Memory B cell (primary cell): ENCODE data around the gene RGS9BP.
A peak's percentile ranks its signal among the peaks of the same experiment; 100 is the strongest.
"Not testable (repeated sequence)": the region's sequence is repeated elsewhere in the genome, so short reads cannot be mapped to it uniquely, and the experiment has no call there.

Experiments
- ATAC-seq: fragments of 150-1000 bp; cut with Tn5 transposase; 2 replicates; pipeline ENCODE4 v1.10.0; 2021; ENCODE audit warnings: low read depth, mild to moderate bottlenecking, moderate library complexity
- DNase-seq, 2 donors: peaks; one replicate each; pipeline ENCODE4 v3.0.0; 2022; ENCODE audit warnings: low spot score in 2 of 2
- H3K27ac Mint-ChIP-seq: one replicate; pipeline ENCODE4 v1.8.0; 2022; ENCODE audit warnings: mild to moderate bottlenecking, moderate library complexity, mixed read lengths
- H3K27me3 Mint-ChIP-seq: one replicate; pipeline ENCODE4 v1.8.0; 2022; ENCODE audit warnings: mixed read lengths
- H3K36me3 Mint-ChIP-seq: one replicate; pipeline ENCODE4 v1.8.0; 2022; ENCODE audit warnings: mild to moderate bottlenecking, mixed read lengths
- H3K4me1 Mint-ChIP-seq: one replicate; pipeline ENCODE4 v1.8.0; 2022; ENCODE audit warnings: mixed read lengths
- H3K4me3 Mint-ChIP-seq: one replicate; pipeline ENCODE4 v1.8.0; 2022; ENCODE audit warnings: mild to moderate bottlenecking, moderate library complexity, mixed read lengths
- H3K9me3 Mint-ChIP-seq: one replicate; pipeline ENCODE4 v1.8.0; 2022; ENCODE audit warnings: mixed read lengths

Gene RGS9BP

DNA sequence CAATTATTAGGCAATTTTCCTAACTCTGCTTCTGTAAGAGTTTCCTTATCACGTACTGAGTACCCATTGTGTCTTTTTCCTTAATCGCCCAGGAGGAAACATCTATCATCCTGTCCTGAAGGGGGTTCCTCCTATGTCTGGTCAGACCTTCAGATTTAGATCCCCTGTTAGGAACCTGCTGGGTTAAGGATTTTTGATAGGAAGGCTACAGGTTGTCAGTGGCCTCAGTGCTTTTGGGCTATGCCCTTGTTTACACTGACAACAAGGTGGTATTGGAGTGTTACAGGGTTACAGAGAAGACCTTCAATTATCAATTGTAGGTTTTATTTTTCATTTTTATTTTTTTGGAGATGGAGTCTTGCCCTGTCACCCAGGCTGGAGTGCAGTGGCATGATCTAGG, 19.2 kb downstream of the RGS9BP start:
- ATAC-seq, H3K4me3 Mint-ChIP-seq, H3K27ac Mint-ChIP-seq, H3K27me3 Mint-ChIP-seq, DNase-seq, H3K9me3 Mint-ChIP-seq: not testable (repeated sequence)
- Mint-ChIP-seq H3K36me3 (peaks cover 18% of the 10 kb centered on the region), H3K4me1 (peaks cover 41% of the 10 kb centered on the region)

- not testable (repeated sequence) for ATAC-seq, H3K9me3 Mint-ChIP-seq, DNase-seq, H3K27me3 Mint-ChIP-seq
- H3K27ac Mint-ChIP-seq, result peak overlapping the region; percentile 48
- H3K4me3 Mint-ChIP-seq, result peak overlapping the region; percentile 30
- H3K4me1 Mint-ChIP-seq, result peaks cover 41% of the 10 kb centered on the region
- peaks cover 18% of the 10 kb centered on the region for H3K36me3 Mint-ChIP-seq
These were observed 19.9 kb downstream of the RGS9BP start for GRCh38 chr19:32695506-32695905.

GRCh38 chr19:32696771-32697170, 21.1 kb downstream of the RGS9BP start:
- not testable (repeated sequence) for H3K27me3 Mint-ChIP-seq, H3K27ac Mint-ChIP-seq, H3K4me3 Mint-ChIP-seq, ATAC-seq, H3K9me3 Mint-ChIP-seq, DNase-seq
- H3K4me1 Mint-ChIP-seq, result peaks cover 37% of the 10 kb centered on the region
- H3K36me3 Mint-ChIP-seq, result peaks cover 21% of the 10 kb centered on the region

DNA sequence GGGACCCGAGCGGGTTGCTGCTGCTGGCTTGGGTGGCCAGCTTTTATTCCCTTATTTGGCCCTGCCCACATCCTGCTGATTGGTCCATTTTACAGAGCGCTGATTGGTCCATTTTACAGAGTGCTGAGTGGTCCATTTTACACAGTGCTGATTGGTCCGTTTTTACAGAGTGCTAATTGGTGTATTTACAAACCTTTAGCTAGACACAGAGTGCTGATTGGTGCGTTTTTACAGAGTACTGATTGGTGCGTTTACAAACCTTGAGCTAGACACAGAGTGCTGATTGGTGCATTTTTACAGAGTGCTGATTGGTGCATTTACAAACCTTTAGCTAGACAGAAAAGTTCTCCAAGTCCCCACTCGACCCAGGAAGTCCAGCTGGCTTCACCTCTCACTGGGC, 24.5 kb downstream of the RGS9BP start:
- Mint-ChIP-seq H3K4me1 (peaks cover 17% of the 10 kb centered on the region), H3K36me3 (peaks cover 33% of the 10 kb centered on the region)
- not testable (repeated sequence) for DNase-seq, H3K27ac Mint-ChIP-seq, H3K27me3 Mint-ChIP-seq, H3K9me3 Mint-ChIP-seq, ATAC-seq, H3K4me3 Mint-ChIP-seq

GRCh38 chr19:32702010-32702409, 26.4 kb downstream of the RGS9BP start:
- peaks cover 33% of the 10 kb centered on the region for H3K36me3 Mint-ChIP-seq
- H3K4me1 Mint-ChIP-seq, result peaks cover 6% of the 10 kb centered on the region
- no peak for ATAC-seq

GRCh38 chr19:32704006-32704405, 28.4 kb downstream of the RGS9BP start:
- H3K4me1 Mint-ChIP-seq, result not testable (repeated sequence)

More at GRCh38 chr19:32702010-32702409, 26.4 kb downstream of the RGS9BP start:
- no peaks in the 10 kb centered on the region for H3K27me3 Mint-ChIP-seq
- DNase-seq, result no peak
- peaks cover 8% of the 10 kb centered on the region for H3K9me3 Mint-ChIP-seq
- no peak overlapping the region for H3K4me3 Mint-ChIP-seq
- no peak overlapping the region for H3K27ac Mint-ChIP-seq

GRCh38 chr19:32708457-32708856, 32.8 kb downstream of the RGS9BP start:
- H3K9me3 Mint-ChIP-seq, result peaks cover 4% of the 10 kb centered on the region
- DNase-seq (no peak), ATAC-seq (no peak)
- H3K27ac Mint-ChIP-seq, result no peak overlapping the region
- peaks cover 2% of the 10 kb centered on the region for H3K4me1 Mint-ChIP-seq
- no peak overlapping the region for H3K4me3 Mint-ChIP-seq
- peaks cover 20% of the 10 kb centered on the region for H3K36me3 Mint-ChIP-seq
- H3K27me3 Mint-ChIP-seq, result no peaks in the 10 kb centered on the region

More at GRCh38 chr19:32704006-32704405, 28.4 kb downstream of the RGS9BP start:
- ATAC-seq, H3K9me3 Mint-ChIP-seq, H3K27ac Mint-ChIP-seq, H3K27me3 Mint-ChIP-seq, DNase-seq, H3K4me3 Mint-ChIP-seq: not testable (repeated sequence)
- H3K36me3 Mint-ChIP-seq, result peaks cover 21% of the 10 kb centered on the region

DNA sequence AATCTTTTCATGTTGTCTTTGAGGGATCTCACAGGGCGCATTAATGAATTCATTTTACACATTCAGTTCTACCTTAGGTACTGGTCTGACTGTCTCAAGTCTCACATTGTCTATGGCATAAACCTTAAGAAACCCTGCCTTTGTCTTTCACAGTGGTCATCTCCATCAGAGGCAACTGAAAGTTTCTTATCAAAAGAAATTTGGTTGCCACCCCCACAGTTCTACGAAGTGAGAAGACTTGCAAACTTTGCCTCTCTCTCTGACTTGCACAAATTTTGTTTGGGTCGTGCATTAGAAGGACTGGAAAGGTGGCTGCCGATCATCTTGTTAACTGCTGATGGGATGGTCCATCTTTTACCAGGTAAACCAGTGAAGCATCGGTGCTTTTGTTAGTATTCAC, 33.4 kb downstream of the RGS9BP start:
- Mint-ChIP-seq H3K36me3 (peaks cover 16% of the 10 kb centered on the region), H3K9me3 (peaks cover 2% of the 10 kb centered on the region), H3K27ac (no peak overlapping the region), H3K4me1 (peaks cover 2% of the 10 kb centered on the region), H3K4me3 (no peak overlapping the region), H3K27me3 (no peaks in the 10 kb centered on the region)
- no peak for ATAC-seq
- DNase-seq, result no peak

GRCh38 chr19:32711747-32712146, 36.1 kb downstream of the RGS9BP start:
- DNase-seq (no peak), ATAC-seq (no peak)
- no peaks in the 10 kb centered on the region for H3K27me3 Mint-ChIP-seq
- H3K27ac Mint-ChIP-seq, result no peak overlapping the region
- H3K36me3 Mint-ChIP-seq, result peaks cover 20% of the 10 kb centered on the region
- peaks cover 2% of the 10 kb centered on the region for H3K4me1 Mint-ChIP-seq
- H3K9me3 Mint-ChIP-seq, result no peaks in the 10 kb centered on the region
- H3K4me3 Mint-ChIP-seq, result no peak overlapping the region

DNA sequence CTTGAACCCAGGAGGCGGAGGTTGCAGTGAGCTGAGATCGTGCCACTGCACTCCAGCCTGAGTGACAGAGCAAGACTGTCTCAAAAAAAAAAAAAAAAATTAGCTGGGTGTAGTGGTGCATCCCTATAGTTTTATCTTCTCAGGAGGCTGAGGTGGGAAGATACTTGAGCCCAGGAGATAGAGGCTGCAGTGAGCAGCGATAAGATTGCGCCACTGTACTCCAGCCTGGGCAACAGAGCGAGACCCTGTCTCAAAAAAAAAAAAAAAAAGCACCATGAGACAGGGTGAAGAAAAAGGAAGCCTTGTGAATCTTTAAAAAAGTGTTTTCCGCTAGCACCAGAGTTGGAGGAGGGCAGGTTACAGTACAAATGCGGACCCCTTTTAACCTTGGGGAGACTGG, 40.6 kb downstream of the RGS9BP start:
- not testable (repeated sequence) for H3K9me3 Mint-ChIP-seq, DNase-seq, H3K27me3 Mint-ChIP-seq, H3K27ac Mint-ChIP-seq, H3K4me1 Mint-ChIP-seq, ATAC-seq, H3K4me3 Mint-ChIP-seq
- peaks cover 19% of the 10 kb centered on the region for H3K36me3 Mint-ChIP-seq

DNA sequence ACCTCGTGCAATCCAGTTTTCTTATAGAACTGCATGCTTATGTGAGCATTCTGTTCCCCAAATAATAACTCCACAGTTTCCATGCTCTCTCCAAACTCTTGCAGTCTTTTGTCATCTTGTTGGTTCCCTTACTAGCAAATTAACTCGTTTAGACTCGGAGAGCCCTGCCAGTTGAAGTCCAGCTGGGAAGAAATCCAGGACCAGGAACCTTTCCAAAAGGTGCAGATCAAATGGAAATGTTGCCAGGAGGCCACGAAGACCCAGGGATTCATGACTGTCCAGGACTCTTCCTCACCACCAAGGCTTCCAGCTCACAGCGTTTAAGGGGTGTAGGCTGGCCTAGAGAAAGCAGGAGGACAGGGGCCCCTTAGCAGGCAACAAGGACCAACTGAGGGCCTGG, 41.8 kb downstream of the RGS9BP start:
- Mint-ChIP-seq H3K9me3 (no peaks in the 10 kb centered on the region), H3K4me1 (no peaks in the 10 kb centered on the region), H3K36me3 (peaks cover 18% of the 10 kb centered on the region), H3K27ac (no peak overlapping the region), H3K27me3 (no peaks in the 10 kb centered on the region), H3K4me3 (no peak overlapping the region)
- DNase-seq (no peak), ATAC-seq (no peak)

GRCh38 chr19:32718286-32718685, 42.6 kb downstream of the RGS9BP start:
- Mint-ChIP-seq H3K9me3 (no peaks in the 10 kb centered on the region), H3K36me3 (peaks cover 13% of the 10 kb centered on the region), H3K4me3 (no peak overlapping the region), H3K27me3 (no peaks in the 10 kb centered on the region), H3K4me1 (no peaks in the 10 kb centered on the region), H3K27ac (no peak overlapping the region)
- no peak for ATAC-seq
- no peak for DNase-seq

DNA sequence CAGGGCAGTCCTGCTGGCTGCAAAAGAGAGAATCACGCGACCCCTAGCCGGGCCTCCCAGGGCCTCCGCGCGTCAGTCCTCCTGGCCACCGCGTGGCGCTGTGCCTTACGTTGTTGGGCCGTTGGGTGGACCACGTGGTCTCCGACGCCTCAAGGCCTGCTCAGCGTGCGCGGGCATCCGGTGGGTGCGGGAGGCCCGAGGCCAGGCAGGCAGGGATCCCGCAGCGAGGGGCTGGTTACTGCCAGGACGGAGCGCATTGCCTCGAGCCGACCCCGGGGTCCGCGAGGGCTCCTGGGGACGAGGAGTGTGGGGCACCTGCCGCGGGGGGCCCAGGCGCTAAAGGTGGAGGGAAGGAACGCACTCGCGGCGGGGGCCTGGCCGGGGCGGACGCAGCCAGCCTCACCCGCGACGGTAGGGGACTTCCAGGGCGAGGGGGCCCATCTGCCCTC, 44.0 kb downstream of the RGS9BP start, which contains the start of gene TDRD12:
TSS of gene TDRD12 (plus strand) at position 157 of the 449 bp plus-strand sequence. CDS start 306 bp downstream, outside the sequence.
- Mint-ChIP-seq H3K27ac (no peak within 1 kb of the TSS), H3K36me3 (peaks cover 12% of the 10 kb centered on the region), H3K4me3 (no peak within 1 kb of the TSS), H3K27me3 (no peaks in the 10 kb centered on the region), H3K9me3 (no peaks in the 10 kb centered on the region), H3K4me1 (no peaks in the 10 kb centered on the region)
- DNase-seq (no peak), ATAC-seq (no peak)

DNA sequence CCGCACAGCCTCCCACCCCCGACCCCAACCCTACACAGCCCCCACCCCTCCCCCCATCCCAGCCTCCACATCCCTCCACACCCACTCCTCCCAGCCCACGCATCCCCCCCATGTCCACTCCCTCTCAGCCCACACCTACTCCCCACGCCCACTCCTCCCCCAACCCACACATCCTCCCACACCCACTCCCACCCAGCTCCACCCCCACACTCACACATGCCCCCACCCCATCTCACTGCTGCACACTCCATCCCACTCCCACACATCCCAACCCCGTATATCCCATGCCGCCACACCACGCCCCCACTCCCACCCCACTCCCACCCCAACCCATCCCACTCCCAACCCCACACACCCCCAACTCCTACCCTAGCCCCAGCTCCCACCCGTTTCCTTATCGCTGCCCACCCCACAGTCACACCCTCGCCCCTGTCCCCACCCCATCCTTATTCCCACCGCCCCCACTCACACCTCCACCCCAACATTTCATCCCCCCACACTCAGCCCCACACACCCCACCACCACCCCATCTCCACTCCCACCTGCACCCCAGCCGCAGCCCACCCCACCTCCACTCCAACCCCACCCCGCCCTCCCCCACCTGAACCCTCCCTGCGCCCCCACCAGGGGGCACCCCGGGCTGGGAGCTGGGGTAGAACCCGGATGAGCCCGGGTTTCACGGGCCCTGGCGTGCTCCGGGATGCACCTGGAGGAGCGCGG, 44.7 kb downstream of the RGS9BP start:
- DNase-seq, result no peak
- peaks cover 6% of the 10 kb centered on the region for H3K36me3 Mint-ChIP-seq
- no peaks in the 10 kb centered on the region for H3K9me3 Mint-ChIP-seq
- H3K4me3 Mint-ChIP-seq, result no peak overlapping the region
- no peaks in the 10 kb centered on the region for H3K4me1 Mint-ChIP-seq
- H3K27ac Mint-ChIP-seq, result no peak overlapping the region
- no peaks in the 10 kb centered on the region for H3K27me3 Mint-ChIP-seq
- ATAC-seq, result no peak

GRCh38 chr19:32720936-32721250, 45.2 kb downstream of the RGS9BP start:
- H3K36me3 Mint-ChIP-seq, result peaks cover 5% of the 10 kb centered on the region
- ATAC-seq (no peak), DNase-seq (no peak)
- no peaks in the 10 kb centered on the region for H3K9me3 Mint-ChIP-seq
- H3K4me1 Mint-ChIP-seq, result no peaks in the 10 kb centered on the region
- no peak overlapping the region for H3K4me3 Mint-ChIP-seq
- no peak overlapping the region for H3K27ac Mint-ChIP-seq
- no peaks in the 10 kb centered on the region for H3K27me3 Mint-ChIP-seq
